Loucy (cell line): ENCODE results near the gene PARD3B.

Source experiments
- H2AFZ ChIP-seq: fragments of 200-600 bp; sonication (generic); 2 replicates; pipeline ENCODE4 v1.6.0; 2016; ENCODE audit warnings: antibody characterized with exemption, mild to moderate bottlenecking, low read length, moderate library complexity
- H3F3A ChIP-seq: fragments of 200-600 bp; 2 replicates; pipeline ENCODE4 v1.6.0; 2016; ENCODE audit warnings: antibody characterized with exemption, low read depth, mild to moderate bottlenecking
- H3K27me3 ChIP-seq: fragments of 200-600 bp; sonication (generic); 2 replicates; pipeline ENCODE4 v1.6.1; 2014; ENCODE audit warnings: low read length, mild to moderate bottlenecking; ENCODE audit not compliant: insufficient read depth, poor library complexity, severe bottlenecking
- H3K36me3 ChIP-seq: fragments of 200-600 bp; sonication (generic); 2 replicates; pipeline ENCODE4 v1.6.1; 2016; ENCODE audit warnings: low read length; ENCODE audit not compliant: insufficient read depth
- H3K4me1 ChIP-seq: fragments of 200-600 bp; sonication (generic); 2 replicates; pipeline ENCODE4 v1.5.1; 2014; ENCODE audit warnings: low read length, mild to moderate bottlenecking; ENCODE audit not compliant: insufficient read depth, poor library complexity, severe bottlenecking
- H3K4me2 ChIP-seq: fragments of 200-600 bp; sonication (generic); 2 replicates; pipeline ENCODE4 v1.6.0; 2014; ENCODE audit warnings: antibody characterized with exemption, low read length, low read depth, mild to moderate bottlenecking; ENCODE audit not compliant: poor library complexity, severe bottlenecking
- H3K4me3 ChIP-seq: fragments of 200-600 bp; sonication (generic); 2 replicates; pipeline ENCODE4 v1.5.1; 2014; ENCODE audit warnings: low read length, mild to moderate bottlenecking, mixed read lengths; ENCODE audit not compliant: poor library complexity, severe bottlenecking
- H3K79me2 ChIP-seq: fragments of 200-600 bp; sonication (generic); 2 replicates; pipeline ENCODE4 v1.6.1; 2014; ENCODE audit warnings: low read length; ENCODE audit not compliant: insufficient read depth
- H3K9ac ChIP-seq: fragments of 200-600 bp; sonication (generic); 2 replicates; pipeline ENCODE4 v1.6.0; 2014; ENCODE audit warnings: mild to moderate bottlenecking, low read depth, low read length, moderate library complexity; ENCODE audit not compliant: poor library complexity, severe bottlenecking
- H3K9me2 ChIP-seq: fragments of 200-600 bp; sonication (generic); replicated peaks from 2 replicates; pipeline ENCODE4 v1.6.1; 2016; ENCODE audit warnings: low read depth, low read length, mixed read lengths
- H3K9me3 ChIP-seq: fragments of 200-600 bp; sonication (generic); 2 replicates; pipeline ENCODE4 v1.6.1; 2014; ENCODE audit warnings: mild to moderate bottlenecking, antibody characterized with exemption, low read length, low read depth; ENCODE audit not compliant: insufficient read depth
- H4K20me1 ChIP-seq: fragments of 200-600 bp; sonication (generic); 2 replicates; pipeline ENCODE4 v1.6.0; 2014; ENCODE audit warnings: antibody characterized with exemption, low read length, mild to moderate bottlenecking; ENCODE audit not compliant: insufficient read depth, poor library complexity, severe bottlenecking
- CTCF ChIP-seq: fragments of 200-600 bp; sonication (generic); conservative IDR thresholded peaks from 2 replicates; pipeline ENCODE4 v1.5.1; 2014; ENCODE audit warnings: mild to moderate bottlenecking, antibody characterized with exemption, low read length
- EZH2phosphoT487 ChIP-seq: fragments of 200-600 bp; IDR thresholded peaks from 2 replicates; pipeline ENCODE4 v1.6.1; 2018; ENCODE audit warnings: antibody characterized with exemption, mild to moderate bottlenecking, moderate library complexity, borderline replicate concordance

Gene PARD3B

GRCh38 chr2:205175831-205176230 lies 630.6 kb downstream of the PARD3B start:
- Histone ChIP-seq H3K27me3 (no peaks in the 10 kb centered on the region), H3K9ac (no peak overlapping the region)

GRCh38 chr2:205176546-205176945 lies 631.3 kb downstream of the PARD3B start:
- no peaks in the 10 kb centered on the region for H3K4me1 ChIP-seq
- no peak overlapping the region for H3K4me2 ChIP-seq
- H3F3A ChIP-seq = no peaks in the 10 kb centered on the region
- H2AFZ ChIP-seq = no peak overlapping the region
- no peaks in the 10 kb centered on the region for H3K36me3 ChIP-seq
- no peaks in the 10 kb centered on the region for H3K9me3 ChIP-seq
- no peaks in the 10 kb centered on the region for H3K9me2 ChIP-seq
- TF ChIP-seq CTCF = no peak
- TF ChIP-seq EZH2phosphoT487 = no peak
- H3K79me2 ChIP-seq = no peaks in the 10 kb centered on the region
- no peak overlapping the region for H3K4me3 ChIP-seq
- H4K20me1 ChIP-seq = no peaks in the 10 kb centered on the region
- H3K27me3 ChIP-seq = no peaks in the 10 kb centered on the region
- H3K9ac ChIP-seq = no peak overlapping the region

More at GRCh38 chr2:205175831-205176230, 630.6 kb downstream of the PARD3B start:
- Histone ChIP-seq H3F3A (no peaks in the 10 kb centered on the region), H3K4me3 (no peak overlapping the region), H2AFZ (no peak overlapping the region), H3K9me2 (no peaks in the 10 kb centered on the region), H3K36me3 (no peaks in the 10 kb centered on the region), H3K4me1 (no peaks in the 10 kb centered on the region), H4K20me1 (no peaks in the 10 kb centered on the region), H3K4me2 (no peak overlapping the region), H3K79me2 (no peaks in the 10 kb centered on the region), H3K9me3 (no peaks in the 10 kb centered on the region)
- TF ChIP-seq CTCF (no peak), EZH2phosphoT487 (no peak)

GRCh38 chr2:205177546-205177945 lies 632.3 kb downstream of the PARD3B start:
- Histone ChIP-seq H3K9me2 (no peaks in the 10 kb centered on the region), H3K4me1 (no peaks in the 10 kb centered on the region)

More at GRCh38 chr2:205177546-205177945, 632.3 kb downstream of the PARD3B start:
- Histone ChIP-seq H2AFZ (no peak overlapping the region), H3K36me3 (no peaks in the 10 kb centered on the region), H3K9me3 (no peaks in the 10 kb centered on the region), H3K9ac (no peak overlapping the region), H3K27me3 (no peaks in the 10 kb centered on the region), H3F3A (no peaks in the 10 kb centered on the region), H3K4me3 (no peak overlapping the region), H3K4me2 (no peak overlapping the region), H4K20me1 (no peaks in the 10 kb centered on the region), H3K79me2 (no peaks in the 10 kb centered on the region)
- no peak for TF ChIP-seq CTCF
- no peak for TF ChIP-seq EZH2phosphoT487
